H1 (cell line): ENCODE measurements around the gene TNS2. TPM values are rescaled to one million over a fixed set of nuclear protein-coding genes. Genes with fewer than 3 reads are reported as not detected.

Source experiments
- CEBPB ChIP-seq: IDR thresholded peaks from 2 replicates; pipeline ENCODE4 v1.6.1; 2012; ENCODE audit warnings: low read depth, low read length
- POLR2A ChIP-seq, 2 experiments: IDR thresholded peaks; 1 replicate in 1 of 2; 2 replicates in 1 of 2; pipeline ENCODE4 v1.6.1; 2011; ENCODE audit warnings: low read depth in 2 of 2, low read length in 2 of 2, mild to moderate bottlenecking in 2 of 2; ENCODE audit errors: control extremely low read depth in 1 of 2
- SIN3A ChIP-seq, 2 experiments: IDR thresholded peaks in 1 of 2; conservative IDR thresholded peaks in 1 of 2; 2 replicates each; pipeline ENCODE4 v1.6.1; 2011 to 2012; ENCODE audit warnings: low read length in 2 of 2, improper control_type of control experiment in 1 of 2, low read depth in 1 of 2, mild to moderate bottlenecking in 1 of 2
- polyA plus RNA-seq, 7 experiments: library from polyadenylated mRNA; depleted of rRNA in 3 of 7; stranded (reverse) in 5 of 7; unstranded in 2 of 7; fragments of >200 nt in 5 of 7; fragments of 200-250 nt in 2 of 7; gene quantifications; 1 replicate in 5 of 7; 2 replicates in 1 of 7; 4 replicates in 1 of 7; pipeline versions ENCODE4 v1.2.1 to v1.2.3, GENCODE V29; 2011 to 2013; ENCODE audit warnings: missing spikeins in 2 of 7, mixed read lengths in 2 of 7
- total RNA-seq: library from RNA; stranded (reverse); fragmentation: NEBNext Ultra II Directional; extraction: Animal tissue kit (Norgen Biotek cat#: 25700); gene quantifications from 2 replicates; pipeline ENCODE4 v1.2.1, GENCODE V29; 2021

Gene TNS2
- total and polyA plus RNA-seq, 2 of the 8 experiments (the other 6 are each of a cell fraction or from before 2014, with no cell fraction given), result 2.8 to 4.7 TPM

- TF ChIP-seq CEBPB (0 out of 2 replicates have a peak, but pooled peaks have one; percentile 27), POLR2A (IDR thresholded peaks at IDR 0.05; ENCODE audit: control extremely low read depth in 1 of 2, low read depth in 2 of 2, low read length in 2 of 2) (no peak), SIN3A (conservative IDR thresholded peaks at IDR 0.05 in 1 of 2, IDR thresholded peaks at IDR 0.05 in 1 of 2; ENCODE audit: low read depth in 1 of 2, low read length in 2 of 2) (0 out of 4 replicates have a peak, but pooled peaks of 1 of the 2 experiments have one; percentile 17)
- TF ChIP-seq, all 59 proteins: peak for 4
Measured at GRCh38 chr12:53004582-53004981, 45.3 kb upstream of the TNS2 start (continued).
